ENCODE data around the gene MFF. TPM values are rescaled to one million over a fixed set of nuclear protein-coding genes. Genes with fewer than 3 reads are reported as not detected.

MFF gene
- total and polyA plus RNA-seq, 4 experiments from 2014 or later: 58.0 to 159 (median 93.6) TPM

- Histone ChIP-seq H3K36me3 (ENCODE audit: insufficient read depth, low read length) (no peaks in the 10 kb centered on the region), H3K9me3 (ENCODE audit: control insufficient read depth in 1 of 2, low read length in 2 of 2) (no peaks in the 10 kb centered on the region), H3K27me3 (ENCODE audit: insufficient read depth, low read length) (no peaks in the 10 kb centered on the region), H3K27ac (ENCODE audit: low read depth, low read length) (no peak overlapping the region), H3K4me1 (ENCODE audit: insufficient read depth, low read length) (peaks cover 12% of the 10 kb centered on the region), H3K4me3 (ENCODE audit: low read length in 2 of 2) (no peak overlapping the region)
- intact Hi-C loops (cut with micrococcal nuclease): loop anchor here (10.0 kb wide), 1 partner anchor 358 kb away; no protein-coding TSS in a partner anchor
- peaks cover 0 to 2% (median 0%) of the 10 kb centered on the region in 8 donors for H3K9me3 Mint-ChIP-seq
- no peak overlapping the region for H3K4me3 Mint-ChIP-seq
- DNase-seq: no peak
- H3K27me3 Mint-ChIP-seq: no peaks in the 10 kb centered on the region
- ChIA-PET CTCF (ENCODE audit: partially characterized antibody) (interaction anchor here (0.8 to 2.2 kb wide), 3 partner anchors 20 to 360 kb away, joined by 3 to 7 read pairs (median 3); no protein-coding TSS in a partner anchor), POLR2A (ENCODE audit: partially characterized antibody) (no interaction called here)
- H3K36me3 Mint-ChIP-seq: no peaks in the 10 kb centered on the region
- H3K27ac Mint-ChIP-seq: peak overlapping the region in 2 of 7 donors; percentile 31 to 72
- H3K4me1 Mint-ChIP-seq: peaks cover 10 to 13% (median 11%) of the 10 kb centered on the region in 4 donors
Observed at GRCh38 chr2:227406177-227407031, 81.4 kb downstream of the MFF start.

Other genes with a start within 250 kb of the MFF start
- under 1 TPM in 1 of 2 experiments, not detected in 1; 0.03 TPM for gene COL4A4, start 161.0 kb upstream of the MFF start, total RNA-seq
- under 1 TPM in 1 of 2 donors, not detected in 1; 0.10 TPM for gene COL4A4, start 161.0 kb upstream of the MFF start, polyA plus RNA-seq
- under 1 TPM in 1 of 2 experiments, not detected in 1; 0.03 TPM for gene COL4A3, start 160.6 kb upstream of the MFF start, total RNA-seq
- gene COL4A3, start 160.6 kb upstream of the MFF start, polyA plus RNA-seq: not detected
- gene TM4SF20, start 54.1 kb downstream of the MFF start, total RNA-seq: not detected
- gene TM4SF20, start 54.1 kb downstream of the MFF start, polyA plus RNA-seq: not detected
- gene SCYGR1, start 62.7 kb downstream of the MFF start, total RNA-seq: not detected
- not detected for gene SCYGR1, start 62.7 kb downstream of the MFF start, polyA plus RNA-seq
- gene AGFG1, start 146.9 kb downstream of the MFF start, total RNA-seq: 10 to 100 TPM; 56.5 to 62.4 TPM
- gene AGFG1, start 146.9 kb downstream of the MFF start, polyA plus RNA-seq: 10 to 100 TPM; 12.2 to 35.7 TPM